HEK293T (cell line): ENCODE results near the gene QPCT.

Experiments used
- ARNT ChIP-seq: fragments of 450-650 bp; IDR thresholded peaks from 2 replicates; pipeline ENCODE4 v1.6.1; 2017; ENCODE audit warnings: mild to moderate bottlenecking
- BHLHE40 ChIP-seq: fragments of 450-650 bp; IDR thresholded peaks from 2 replicates; pipeline ENCODE4 v1.6.1; 2016; ENCODE audit warnings: mild to moderate bottlenecking, moderate library complexity, borderline replicate concordance
- CTBP1 ChIP-seq: fragments of 450-650 bp; IDR thresholded peaks from 2 replicates; pipeline ENCODE4 v1.6.1; 2016; ENCODE audit warnings: borderline replicate concordance
- ELF4 ChIP-seq: fragments of 450-650 bp; IDR thresholded peaks from 2 replicates; pipeline ENCODE4 v1.6.1; 2017; ENCODE audit warnings: antibody characterized with exemption
- FOXA1 ChIP-seq: fragments of 450-650 bp; IDR thresholded peaks from 2 replicates; pipeline ENCODE4 v1.6.1; 2016; ENCODE audit warnings: mild to moderate bottlenecking
- FOXM1 ChIP-seq: fragments of 450-650 bp; IDR thresholded peaks from 2 replicates; pipeline ENCODE4 v1.6.1; 2017; ENCODE audit warnings: mild to moderate bottlenecking, borderline replicate concordance
- HDGF ChIP-seq: fragments of 450-650 bp; IDR thresholded peaks from 2 replicates; pipeline ENCODE4 v1.6.1; 2017; ENCODE audit warnings: antibody characterized with exemption, borderline replicate concordance
- L3MBTL2 ChIP-seq: fragments of 450-650 bp; conservative IDR thresholded peaks from 2 replicates; pipeline ENCODE4 v1.6.1; 2016; ENCODE audit warnings: mild to moderate bottlenecking
- PKNOX1 ChIP-seq: fragments of 450-650 bp; IDR thresholded peaks from 2 replicates; pipeline ENCODE4 v1.6.1; 2016
- SP1 ChIP-seq: fragments of 450-650 bp; IDR thresholded peaks from 2 replicates; pipeline ENCODE4 v1.6.1; 2017
- SUZ12 ChIP-seq: fragments of 450-650 bp; IDR thresholded peaks from 2 replicates; pipeline ENCODE4 v1.6.1; 2016; ENCODE audit warnings: mild to moderate bottlenecking
- TARDBP ChIP-seq: fragments of 450-650 bp; IDR thresholded peaks from 2 replicates; pipeline ENCODE4 v1.6.1; 2016
- ZNF384 ChIP-seq: fragments of 450-650 bp; IDR thresholded peaks from 2 replicates; pipeline ENCODE4 v1.6.1; 2016

GRCh38 chr2:37367310-37367709 is 22.9 kb downstream of the QPCT start:
- TF ChIP-seq TARDBP (no peak), PKNOX1 (no peak), HDGF (no peak), FOXM1 (no peak), BHLHE40 (no peak), FOXA1 (no peak), L3MBTL2 (no peak), SUZ12 (no peak), SP1 (no peak), ZNF384 (no peak), CTBP1 (no peak), ELF4 (no peak), ARNT (no peak)
